ENCODE data around the gene SPTBN2.

SPTBN2 gene

DNA sequence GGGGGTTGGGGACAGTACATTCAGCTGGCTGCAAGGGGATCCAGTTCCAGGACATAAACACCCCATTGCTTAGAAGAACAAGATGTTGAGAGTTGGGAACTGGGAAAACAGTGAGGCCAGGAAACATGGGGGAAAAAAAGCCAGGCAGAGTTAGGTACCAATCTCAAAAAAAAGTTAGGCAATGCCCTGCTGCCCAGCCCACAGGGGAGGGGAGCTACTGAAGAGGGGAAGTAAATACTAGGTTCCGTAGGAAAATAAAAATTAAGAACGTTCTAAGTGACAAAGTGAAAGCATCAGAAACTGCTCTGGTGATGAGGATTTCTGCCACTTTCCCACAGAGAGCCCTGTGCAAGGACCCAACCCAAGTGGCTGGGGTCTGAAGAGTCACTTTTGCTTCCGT, 12.0 kb downstream of the SPTBN2 start:
- H2AFZ ChIP-seq (ENCODE audit: low read depth): no peak overlapping the region
- H3K4me1 ChIP-seq (ENCODE audit: low read depth, poor library complexity, severe bottlenecking): no peaks in the 10 kb centered on the region
- H3K79me2 ChIP-seq (ENCODE audit: insufficient read depth, low read depth): no peaks in the 10 kb centered on the region
- no peaks in the 10 kb centered on the region for H4K20me1 ChIP-seq (ENCODE audit: insufficient read depth)
- no peak overlapping the region for H3K4me3 ChIP-seq (IDR thresholded peaks at IDR 0.05; ENCODE audit: insufficient read depth, low read depth, low read length)
- TF ChIP-seq, protein P1, sequence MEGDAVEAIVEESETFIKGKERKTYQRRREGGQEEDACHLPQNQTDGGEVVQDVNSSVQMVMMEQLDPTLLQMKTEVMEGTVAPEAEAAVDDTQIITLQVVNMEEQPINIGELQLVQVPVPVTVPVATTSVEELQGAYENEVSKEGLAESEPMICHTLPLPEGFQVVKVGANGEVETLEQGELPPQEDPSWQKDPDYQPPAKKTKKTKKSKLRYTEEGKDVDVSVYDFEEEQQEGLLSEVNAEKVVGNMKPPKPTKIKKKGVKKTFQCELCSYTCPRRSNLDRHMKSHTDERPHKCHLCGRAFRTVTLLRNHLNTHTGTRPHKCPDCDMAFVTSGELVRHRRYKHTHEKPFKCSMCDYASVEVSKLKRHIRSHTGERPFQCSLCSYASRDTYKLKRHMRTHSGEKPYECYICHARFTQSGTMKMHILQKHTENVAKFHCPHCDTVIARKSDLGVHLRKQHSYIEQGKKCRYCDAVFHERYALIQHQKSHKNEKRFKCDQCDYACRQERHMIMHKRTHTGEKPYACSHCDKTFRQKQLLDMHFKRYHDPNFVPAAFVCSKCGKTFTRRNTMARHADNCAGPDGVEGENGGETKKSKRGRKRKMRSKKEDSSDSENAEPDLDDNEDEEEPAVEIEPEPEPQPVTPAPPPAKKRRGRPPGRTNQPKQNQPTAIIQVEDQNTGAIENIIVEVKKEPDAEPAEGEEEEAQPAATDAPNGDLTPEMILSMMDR (conservative IDR thresholded peaks at IDR 0.05; ENCODE audit: low read depth, low read length): no peak
- no peak overlapping the region for H3K4me2 ChIP-seq
- H3K27ac ChIP-seq: no peak overlapping the region
- no peak overlapping the region for H3K9ac ChIP-seq
- no peaks in the 10 kb centered on the region for H3K36me3 ChIP-seq (ENCODE audit: insufficient read depth)
- peaks cover 4% of the 10 kb centered on the region; the same call in 1 of the 2 replicates for H3K27me3 ChIP-seq (ENCODE audit: insufficient read depth, low read depth)

DNA sequence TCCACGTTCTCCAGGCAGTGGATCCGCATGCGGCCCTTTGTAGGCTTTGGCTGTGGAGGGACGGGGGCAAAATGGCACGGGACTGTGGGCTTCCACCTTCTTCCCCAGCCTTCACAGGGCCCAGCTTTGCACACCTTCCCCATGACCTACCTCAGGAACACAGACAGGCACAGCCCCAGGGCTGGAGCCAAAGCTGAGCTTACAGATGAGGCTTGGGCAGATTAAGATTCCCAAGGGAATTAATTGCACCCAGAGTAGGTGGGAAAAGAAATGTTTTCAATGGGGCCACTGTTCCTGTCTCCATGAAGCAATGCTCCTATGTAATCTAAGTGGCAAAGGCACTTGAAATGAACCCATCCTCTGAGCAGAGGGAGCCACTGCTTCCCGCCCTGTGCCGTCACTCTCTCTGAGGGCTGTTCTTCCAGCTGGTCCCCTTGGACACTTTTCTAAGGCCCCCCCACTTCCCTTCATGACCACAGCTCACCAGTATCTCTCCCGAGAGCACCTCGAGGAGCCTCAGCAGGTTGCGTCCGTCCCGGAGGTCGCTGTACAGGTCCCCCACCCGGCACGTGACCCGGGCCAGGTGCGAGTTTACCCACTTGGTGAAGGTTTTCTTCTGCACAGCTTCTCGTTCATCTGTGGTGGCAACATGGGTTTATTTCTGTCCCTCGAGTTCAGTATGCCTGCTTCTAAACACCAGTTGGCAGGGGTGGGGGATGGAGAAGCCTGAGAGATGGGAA, 13.5 kb downstream of the SPTBN2 start:
- no peak overlapping the region for H3K4me2 ChIP-seq
- TF ChIP-seq, protein P1 (conservative IDR thresholded peaks at IDR 0.05; ENCODE audit: low read depth, low read length): no peak
- H3K4me3 ChIP-seq (IDR thresholded peaks at IDR 0.05; ENCODE audit: insufficient read depth, low read depth, low read length): no peak overlapping the region
- H3K27me3 ChIP-seq (ENCODE audit: insufficient read depth, low read depth): peaks cover 4% of the 10 kb centered on the region; the same call in 1 of the 2 replicates
- no peaks in the 10 kb centered on the region for H3K79me2 ChIP-seq (ENCODE audit: insufficient read depth, low read depth)
- H4K20me1 ChIP-seq (ENCODE audit: insufficient read depth): no peaks in the 10 kb centered on the region
- H3K4me1 ChIP-seq (ENCODE audit: low read depth, poor library complexity, severe bottlenecking): no peaks in the 10 kb centered on the region
- H3K9ac ChIP-seq: no peak overlapping the region
- H3K27ac ChIP-seq: no peak overlapping the region
- H2AFZ ChIP-seq (ENCODE audit: low read depth): no peak overlapping the region
- H3K36me3 ChIP-seq (ENCODE audit: insufficient read depth): no peaks in the 10 kb centered on the region

- Histone ChIP-seq H3K36me3 (ENCODE audit: insufficient read depth) (no peaks in the 10 kb centered on the region), H3K4me2 (no peak overlapping the region), H3K9ac (no peak overlapping the region), H3K4me3 (IDR thresholded peaks at IDR 0.05; ENCODE audit: insufficient read depth, low read depth, low read length) (no peak overlapping the region), H3K4me1 (ENCODE audit: low read depth, poor library complexity, severe bottlenecking) (no peaks in the 10 kb centered on the region), H4K20me1 (ENCODE audit: insufficient read depth) (no peaks in the 10 kb centered on the region), H3K79me2 (ENCODE audit: insufficient read depth, low read depth) (no peaks in the 10 kb centered on the region), H2AFZ (ENCODE audit: low read depth) (no peak overlapping the region), H3K27ac (no peak overlapping the region), H3K27me3 (ENCODE audit: insufficient read depth, low read depth) (peaks cover 4% of the 10 kb centered on the region; the same call in 1 of the 2 replicates)
- TF ChIP-seq, protein P1 (conservative IDR thresholded peaks at IDR 0.05; ENCODE audit: low read depth, low read length): no peak
Observed at GRCh38 chr11:66713746-66714480, 15.1 kb downstream of the SPTBN2 start.

- H3K27ac ChIP-seq: no peak overlapping the region
- no peaks in the 10 kb centered on the region for H3K79me2 ChIP-seq (ENCODE audit: insufficient read depth, low read depth)
- no peaks in the 10 kb centered on the region for H3K36me3 ChIP-seq (ENCODE audit: insufficient read depth)
- TF ChIP-seq, protein P1 (conservative IDR thresholded peaks at IDR 0.05; ENCODE audit: low read depth, low read length): no peak
- H3K27me3 ChIP-seq (ENCODE audit: insufficient read depth, low read depth): peaks cover 4% of the 10 kb centered on the region; the same call in 1 of the 2 replicates
- H3K4me1 ChIP-seq (ENCODE audit: low read depth, poor library complexity, severe bottlenecking): no peaks in the 10 kb centered on the region
- H2AFZ ChIP-seq (ENCODE audit: low read depth): no peak overlapping the region
- no peak overlapping the region for H3K9ac ChIP-seq
- H4K20me1 ChIP-seq (ENCODE audit: insufficient read depth): no peaks in the 10 kb centered on the region
- H3K4me2 ChIP-seq: no peak overlapping the region
- H3K4me3 ChIP-seq (IDR thresholded peaks at IDR 0.05; ENCODE audit: insufficient read depth, low read depth, low read length): no peak overlapping the region
Observed at GRCh38 chr11:66710384-66710930, 18.6 kb downstream of the SPTBN2 start.
